Ovary (tissue), 3 donors: Measurements from ENCODE around the gene REEP1.

ENCODE experiments used
- EP300 ChIP-seq: sonication (generic); formaldehyde crosslinking; IDR thresholded peaks from one replicate; pipeline ENCODE4 v1.6.1; 2017; ENCODE audit warnings: antibody characterized with exemption
- POLR2A ChIP-seq: fragments of 450-650 bp; IDR thresholded peaks from one replicate; pipeline ENCODE4 v1.6.1; 2017; ENCODE audit warnings: antibody characterized with exemption, mild to moderate bottlenecking, moderate library complexity
- TF ChIP-seq, protein P1 (sequence below), 3 donors: fragments of 450-650 bp in 2 of 3; fragments of 200-600 bp in 1 of 3; IDR thresholded peaks; one replicate each; pipeline versions ENCODE4 v1.5.1 to v1.8.0; 2016 to 2022; ENCODE audit warnings: antibody characterized with exemption in 3 of 3, mild to moderate bottlenecking in 1 of 3
- donor health status: DM: no; HTN: no; CAD: no.

DNA sequence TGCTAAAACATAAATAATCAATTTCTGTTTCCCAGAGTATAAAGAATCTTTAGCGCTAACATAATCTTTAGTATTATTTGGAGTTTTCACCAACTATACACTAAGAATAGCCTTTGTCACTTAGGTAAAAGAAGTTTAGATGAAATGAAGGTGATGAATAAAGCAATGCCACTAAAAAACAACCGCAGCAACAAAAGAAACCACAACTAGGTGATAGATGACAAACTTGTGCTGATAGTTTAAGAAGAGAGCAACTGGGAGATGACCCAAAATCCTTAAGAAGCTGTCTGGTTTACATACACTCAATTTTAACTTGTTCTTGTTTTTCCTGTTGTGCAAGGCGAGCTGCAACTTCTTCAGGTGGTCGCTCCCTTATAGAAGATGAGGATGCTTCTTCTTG is 167.0 kb downstream of the REEP1 start:
- TF ChIP-seq, protein P1, sequence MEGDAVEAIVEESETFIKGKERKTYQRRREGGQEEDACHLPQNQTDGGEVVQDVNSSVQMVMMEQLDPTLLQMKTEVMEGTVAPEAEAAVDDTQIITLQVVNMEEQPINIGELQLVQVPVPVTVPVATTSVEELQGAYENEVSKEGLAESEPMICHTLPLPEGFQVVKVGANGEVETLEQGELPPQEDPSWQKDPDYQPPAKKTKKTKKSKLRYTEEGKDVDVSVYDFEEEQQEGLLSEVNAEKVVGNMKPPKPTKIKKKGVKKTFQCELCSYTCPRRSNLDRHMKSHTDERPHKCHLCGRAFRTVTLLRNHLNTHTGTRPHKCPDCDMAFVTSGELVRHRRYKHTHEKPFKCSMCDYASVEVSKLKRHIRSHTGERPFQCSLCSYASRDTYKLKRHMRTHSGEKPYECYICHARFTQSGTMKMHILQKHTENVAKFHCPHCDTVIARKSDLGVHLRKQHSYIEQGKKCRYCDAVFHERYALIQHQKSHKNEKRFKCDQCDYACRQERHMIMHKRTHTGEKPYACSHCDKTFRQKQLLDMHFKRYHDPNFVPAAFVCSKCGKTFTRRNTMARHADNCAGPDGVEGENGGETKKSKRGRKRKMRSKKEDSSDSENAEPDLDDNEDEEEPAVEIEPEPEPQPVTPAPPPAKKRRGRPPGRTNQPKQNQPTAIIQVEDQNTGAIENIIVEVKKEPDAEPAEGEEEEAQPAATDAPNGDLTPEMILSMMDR (IDR thresholded peaks at IDR 0.05), result no peak
- TF ChIP-seq POLR2A (no peak), EP300 (no peak)
